Activated CD8-positive, alpha-beta memory T cell treated with anti-CD3 and anti-CD28 coated beads for 36 hours (primary cell): ENCODE results near the gene RAVER1. TPM values are rescaled to one million over a fixed set of nuclear protein-coding genes. Genes with fewer than 3 reads are reported as not detected.

ENCODE experiments used
- CTCF ChIA-PET: fragments of 350-600 bp; sonication (Branson Sonifier 250); formaldehyde crosslinking; loops from one replicate; lab custom pipeline; 2021; ENCODE audit warnings: antibody characterized with exemption; lab: Charles Lee
- POLR2A ChIA-PET: fragments of 350-600 bp; sonication (Branson Sonifier 250); formaldehyde crosslinking; loops from one replicate; lab custom pipeline; 2021; ENCODE audit warnings: antibody characterized with exemption; lab: Charles Lee
- total RNA-seq, 2 experiments: library from RNA; stranded (reverse); gene quantifications; one replicate each; pipeline ENCODE4 v1.2.3, GENCODE V29; 2021

RAVER1 gene
- total RNA-seq, 2 experiments from 2014 or later = 100 to 102 TPM

GRCh38 chr19:10295847-10296591 lies 37.3 kb downstream of the RAVER1 start:
- POLR2A ChIA-PET = interaction anchor here (0.5 kb wide), 1 partner anchor 21 kb away, joined by 3 read pairs; no protein-coding TSS in a partner anchor
- CTCF ChIA-PET = interaction anchor here (0.6 to 1.0 kb wide), 5 partner anchors 11 to 208 kb away, joined by 3 to 5 read pairs (median 4); partner anchors contain the start of gene TYK2

DNA sequence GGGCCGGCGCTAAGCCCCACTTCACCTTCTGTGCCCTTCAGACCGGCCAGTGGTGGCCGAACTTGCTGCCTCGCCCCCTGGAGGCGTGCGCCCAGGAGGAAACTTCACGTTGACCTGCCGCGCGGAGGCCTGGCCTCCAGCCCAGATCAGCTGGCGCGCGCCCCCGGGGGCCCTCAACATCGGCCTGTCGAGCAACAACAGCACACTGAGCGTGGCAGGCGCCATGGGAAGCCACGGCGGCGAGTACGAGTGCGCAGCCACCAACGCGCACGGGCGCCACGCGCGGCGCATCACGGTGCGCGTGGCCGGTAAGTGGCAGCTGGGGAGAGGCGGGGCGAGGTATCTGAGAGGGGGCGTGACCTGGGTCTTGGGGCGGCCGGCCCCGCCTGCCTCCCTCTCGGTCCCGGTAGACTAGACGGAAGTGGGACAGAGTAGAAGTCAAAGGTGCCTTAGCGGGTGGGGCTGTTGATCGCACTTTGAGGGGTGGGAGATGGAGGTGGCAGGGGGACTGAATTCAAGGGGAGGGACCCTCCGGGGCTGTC lies 38.0 kb downstream of the RAVER1 start:
- ChIA-PET CTCF (interaction anchor here (0.6 to 1.0 kb wide), 5 partner anchors 11 to 209 kb away, joined by 3 to 5 read pairs (median 4); partner anchors contain the start of gene TYK2), POLR2A (no interaction called here)

- ChIA-PET CTCF (no interaction called here), POLR2A (no interaction called here)
Measured at GRCh38 chr19:10294368-10294697, 39.0 kb downstream of the RAVER1 start.

GRCh38 chr19:10293637-10294367 lies 39.5 kb downstream of the RAVER1 start:
- CTCF ChIA-PET = no interaction called here
- POLR2A ChIA-PET = no interaction called here

GRCh38 chr19:10292789-10293636 lies 40.3 kb downstream of the RAVER1 start:
- POLR2A ChIA-PET = interaction anchor here (0.5 to 2.1 kb wide), 2 partner anchors 22 to 97 kb away, joined by 6 to 12 read pairs; partner anchors contain the start of gene ICAM1
- CTCF ChIA-PET = interaction anchor here (1.7 kb wide), 1 partner anchor 24 kb away, joined by 8 read pairs; no protein-coding TSS in a partner anchor

DNA sequence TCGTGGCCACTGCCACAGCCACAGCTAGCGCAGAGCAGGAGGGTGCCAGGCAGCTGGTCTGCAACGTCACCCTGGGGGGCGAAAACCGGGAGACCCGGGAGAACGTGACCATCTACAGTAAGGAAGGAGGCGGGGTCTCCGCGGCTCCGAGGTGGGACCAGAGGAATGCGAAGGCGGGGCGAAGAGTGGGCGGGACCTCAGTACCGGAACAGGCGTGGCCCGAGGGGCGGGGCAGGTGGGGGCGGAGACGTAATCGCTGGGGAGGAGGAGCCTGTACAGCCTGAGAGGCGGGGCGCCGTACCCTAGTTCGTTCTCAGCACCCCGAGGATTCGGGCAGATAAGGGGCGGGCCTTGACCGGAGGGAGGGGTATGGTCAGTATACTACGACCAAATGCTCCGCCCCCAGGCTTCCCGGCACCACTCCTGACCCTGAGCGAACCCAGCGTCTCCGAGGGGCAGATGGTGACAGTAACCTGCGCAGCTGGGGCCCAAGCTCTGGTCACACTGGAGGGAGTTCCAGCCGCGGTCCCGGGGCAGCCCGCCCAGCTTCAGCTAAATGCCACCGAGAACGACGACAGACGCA lies 41.0 kb downstream of the RAVER1 start:
- POLR2A ChIA-PET = interaction anchor here (0.5 to 2.1 kb wide), 3 partner anchors 12 to 98 kb away, joined by 6 to 12 read pairs (median 7); partner anchors contain the start of gene ICAM1
- CTCF ChIA-PET = interaction anchor here (1.3 to 1.7 kb wide), 3 partner anchors 23 to 98 kb away, joined by 3 to 8 read pairs (median 4); no protein-coding TSS in a partner anchor

- POLR2A ChIA-PET = interaction anchor here (0.5 to 2.1 kb wide), 3 partner anchors 12 to 121 kb away, joined by 3 to 12 read pairs (median 7); partner anchors contain the start of gene ICAM1
Measured at GRCh38 chr19:10291554-10292205, 41.6 kb downstream of the RAVER1 start.

DNA sequence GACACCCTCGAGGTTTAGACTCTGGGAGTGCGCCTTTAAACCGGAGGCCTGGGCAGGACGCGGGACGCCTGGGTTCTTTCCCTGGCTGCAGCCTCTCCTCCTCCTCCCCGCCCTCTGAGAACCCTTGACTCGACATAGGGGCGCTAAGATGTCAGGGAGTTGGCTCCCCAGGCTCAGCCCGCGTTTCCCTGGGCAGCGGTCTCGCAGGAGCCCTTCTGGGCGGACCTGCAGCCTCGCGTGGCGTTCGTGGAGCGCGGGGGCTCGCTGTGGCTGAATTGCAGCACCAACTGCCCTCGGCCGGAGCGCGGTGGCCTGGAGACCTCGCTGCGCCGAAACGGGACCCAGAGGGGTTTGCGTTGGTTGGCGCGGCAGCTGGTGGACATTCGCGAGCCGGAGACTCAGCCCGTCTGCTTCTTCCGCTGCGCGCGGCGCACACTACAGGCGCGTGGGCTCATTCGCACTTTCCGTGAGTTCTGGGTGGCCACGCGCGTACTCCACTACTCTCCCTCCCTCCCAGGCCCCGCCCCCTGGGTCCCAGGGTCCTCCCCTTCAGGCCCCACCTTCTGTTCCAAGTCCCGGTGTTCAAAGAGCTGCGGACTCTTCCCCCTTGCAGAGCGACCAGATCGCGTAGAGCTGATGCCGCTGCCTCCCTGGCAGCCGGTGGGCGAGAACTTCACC lies 42.3 kb downstream of the RAVER1 start:
- POLR2A ChIA-PET = interaction anchor here (0.5 to 2.1 kb wide), 3 partner anchors 11 to 122 kb away, joined by 3 to 12 read pairs (median 7); partner anchors contain the start of gene ICAM1
- CTCF ChIA-PET = interaction anchor here (0.8 to 6.2 kb wide), 7 partner anchors 11 to 100 kb away, joined by 3 to 47 read pairs (median 4); partner anchors contain the start of gene ICAM1

More at GRCh38 chr19:10291554-10292205, 41.6 kb downstream of the RAVER1 start:
- CTCF ChIA-PET = interaction anchor here (0.8 to 1.7 kb wide), 6 partner anchors 12 to 99 kb away, joined by 3 to 8 read pairs (median 4); partner anchors contain the start of gene ICAM1

- POLR2A ChIA-PET = interaction anchor here (2.1 kb wide), 1 partner anchor 20 kb away, joined by 12 read pairs; the partner anchor contains the start of gene ICAM1
- CTCF ChIA-PET = interaction anchor here (0.6 to 6.2 kb wide), 5 partner anchors 20 to 100 kb away, joined by 3 to 47 read pairs (median 4); partner anchors contain the start of gene ICAM1
Measured at GRCh38 chr19:10290357-10290875, 42.9 kb downstream of the RAVER1 start.

- POLR2A ChIA-PET = interaction anchor here (0.6 to 6.0 kb wide), 4 partner anchors 10 to 91 kb away, joined by 4 to 45 read pairs (median 8); partner anchors contain the start of genes ICAM1 and TYK2
Measured at GRCh38 chr19:10289836-10290356, 43.4 kb downstream of the RAVER1 start, which contains the start of gene ICAM5. TSS of gene ICAM5 (plus strand) at chr19:10289952. CDS start at chr19:10290044, 92 bp downstream.

GRCh38 chr19:10289167-10289835 lies 44.0 kb downstream of the RAVER1 start:
- ChIA-PET POLR2A (interaction anchor here (0.6 to 6.0 kb wide), 4 partner anchors 9 to 91 kb away, joined by 4 to 45 read pairs (median 8); partner anchors contain the start of genes ICAM1 and TYK2), CTCF (interaction anchor here (0.6 to 6.2 kb wide), 12 partner anchors 9 to 114 kb away, joined by 3 to 47 read pairs (median 4); partner anchors contain the start of gene ICAM1)

More at GRCh38 chr19:10289836-10290356, 43.4 kb downstream of the RAVER1 start, which contains the start of gene ICAM5:
- CTCF ChIA-PET = interaction anchor here (0.6 to 6.2 kb wide), 9 partner anchors 16 to 114 kb away, joined by 3 to 47 read pairs (median 4); partner anchors contain the start of gene ICAM1

DNA sequence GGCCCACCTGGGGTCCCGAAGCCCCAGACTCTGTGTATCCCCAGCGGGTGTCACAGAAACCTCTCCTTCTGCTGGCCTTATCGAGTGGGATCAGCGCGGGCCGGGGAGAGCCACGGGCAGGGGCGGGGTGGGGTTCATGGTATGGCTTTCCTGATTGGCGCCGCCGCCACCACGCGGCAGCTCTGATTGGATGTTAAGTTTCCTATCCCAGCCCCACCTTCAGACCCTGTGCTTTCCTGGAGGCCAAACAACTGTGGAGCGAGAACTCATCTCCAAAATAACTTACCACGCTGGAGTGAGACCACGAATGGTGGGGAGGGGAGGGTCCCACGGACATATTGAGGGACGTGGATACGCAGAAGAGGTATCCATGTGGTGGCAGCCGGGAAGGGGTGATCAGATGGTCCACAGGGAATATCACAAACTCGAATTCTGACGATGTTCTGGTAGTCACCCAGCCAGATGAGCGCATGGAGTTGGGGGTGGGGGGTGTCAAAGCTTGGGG lies 44.6 kb downstream of the RAVER1 start:
- POLR2A ChIA-PET = interaction anchor here (1.0 to 6.0 kb wide), 3 partner anchors 9 to 92 kb away, joined by 4 to 45 read pairs (median 12); partner anchors contain the start of genes ICAM1 and TYK2
- CTCF ChIA-PET = interaction anchor here (0.6 to 6.2 kb wide), 9 partner anchors 8 to 102 kb away, joined by 3 to 47 read pairs (median 4); partner anchors contain the start of gene ICAM1

DNA sequence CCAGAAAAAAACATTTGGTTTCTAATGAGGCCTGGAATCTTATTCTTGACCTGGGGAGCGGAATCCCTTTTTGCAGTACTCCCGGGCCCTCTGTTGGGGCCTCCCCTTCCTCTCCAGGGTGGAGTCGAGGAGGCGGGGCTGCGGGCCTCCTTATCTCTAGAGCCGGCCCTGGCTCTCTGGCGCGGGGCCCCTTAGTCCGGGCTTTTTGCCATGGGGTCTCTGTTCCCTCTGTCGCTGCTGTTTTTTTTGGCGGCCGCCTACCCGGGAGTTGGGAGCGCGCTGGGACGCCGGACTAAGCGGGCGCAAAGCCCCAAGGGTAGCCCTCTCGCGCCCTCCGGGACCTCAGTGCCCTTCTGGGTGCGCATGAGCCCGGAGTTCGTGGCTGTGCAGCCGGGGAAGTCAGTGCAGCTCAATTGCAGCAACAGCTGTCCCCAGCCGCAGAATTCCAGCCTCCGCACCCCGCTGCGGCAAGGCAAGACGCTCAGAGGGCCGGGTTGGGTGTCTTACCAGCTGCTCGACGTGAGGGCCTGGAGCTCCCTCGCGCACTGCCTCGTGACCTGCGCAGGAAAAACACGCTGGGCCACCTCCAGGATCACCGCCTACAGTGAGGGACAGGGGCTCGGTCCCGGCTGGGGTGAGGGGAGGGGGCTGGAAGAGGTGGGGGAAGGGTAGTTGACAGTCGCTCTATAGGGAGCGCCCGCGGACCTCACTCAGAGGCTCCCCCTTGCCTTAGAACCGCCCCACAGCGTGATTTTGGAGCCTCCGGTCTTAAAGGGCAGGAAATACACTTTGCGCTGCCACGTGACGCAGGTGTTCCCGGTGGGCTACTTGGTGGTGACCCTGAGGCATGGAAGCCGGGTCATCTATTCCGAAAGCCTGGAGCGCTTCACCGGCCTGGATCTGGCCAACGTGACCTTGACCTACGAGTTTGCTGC lies 46.3 kb downstream of the RAVER1 start, which contains the start of gene ICAM4:
Gene ICAM4, plus strand, starts transcription at position 153 of the 935 bp plus-strand sequence. Its CDS starts 58 bp downstream, at position 211.
- POLR2A ChIA-PET = interaction anchor here (0.7 to 6.0 kb wide), 3 partner anchors 16 to 94 kb away, joined by 3 to 45 read pairs (median 6); partner anchors contain the start of genes ICAM1 and TYK2
- CTCF ChIA-PET = interaction anchor here (0.5 to 6.2 kb wide), 6 partner anchors 17 to 167 kb away, joined by 3 to 47 read pairs (median 6); partner anchors contain the start of gene ICAM1
